ENCODE results near the gene TMEM212.

- TF ChIP-seq SUZ12 (IDR thresholded peaks at IDR 0.05; ENCODE audit: extremely low read depth, insufficient read depth, insufficient read length) (no peak), ZNF274 (IDR thresholded peaks at IDR 0.05; ENCODE audit: low read depth, low read length) (no peak)
These were observed 37.5 kb upstream of the TMEM212 start for GRCh38 chr3:171805687-171806086.
